ENCODE results near the gene PLK4. TPM values are rescaled to one million over a fixed set of nuclear protein-coding genes. Genes with fewer than 3 reads are reported as not detected.

Gene PLK4
- total and polyA plus RNA-seq, 11 donors: 0.19 to 4.0 (median 0.81) TPM

DNA sequence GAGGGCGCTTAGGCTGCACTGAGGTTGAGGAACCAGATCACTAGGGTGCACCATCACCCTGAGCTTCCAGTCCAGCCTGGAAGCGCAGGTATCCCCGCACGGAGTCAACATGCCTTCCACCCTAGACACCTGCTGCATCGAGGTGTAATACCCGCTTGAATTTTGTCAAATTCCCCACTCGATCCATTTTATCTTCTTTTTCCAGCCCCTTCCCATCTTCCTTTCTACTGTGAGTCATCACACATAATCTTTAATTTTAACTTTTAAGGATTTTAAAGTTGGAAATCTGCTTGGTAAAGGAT lies 821 bp downstream of the PLK4 start:
- peak in 1 of 4 donors; percentile 35 for ATAC-seq
- H3K4me3 ChIP-seq: peak overlapping the region; percentile 56 to 89 (median 77)
- no peak for TF ChIP-seq CTCF (IDR thresholded peaks at IDR 0.05)
- H3K4me1 ChIP-seq: peaks cover 0 to 21% (median 10%) of the 10 kb centered on the region in 12 donors
- DNase-seq: no peak
- intact Hi-C loops (cut with DNase I): loop anchor here in 6 of 10 donors (5.0 to 10.0 kb wide), 5 partner anchors 81 to 99 kb away; partner anchors contain the start of genes ABHD18 (in 4 of the 6), HSPA4L (in 4 of the 6) and MFSD8 (in 4 of the 6)
- H3K9me3 ChIP-seq: no peaks in the 10 kb centered on the region
- no peak overlapping the region for H3K27ac ChIP-seq
- no peaks in the 10 kb centered on the region for H3K27me3 ChIP-seq
- peaks cover 0 to 9% (median 0%) of the 10 kb centered on the region in 9 donors for H3K36me3 ChIP-seq
- 1 to 2% (median 1%) methylated on average over 7 of the region's 7 CpGs for WGBS, 4 donors

GRCh38 chr4:127888559-127888958 lies 7.9 kb downstream of the PLK4 start:
- no peak for ATAC-seq

GRCh38 chr4:127889903-127890302 lies 9.2 kb downstream of the PLK4 start:
- Histone ChIP-seq H3K36me3 (peaks cover 0 to 27% (median 0%) of the 10 kb centered on the region in 9 donors), H3K9me3 (no peaks in the 10 kb centered on the region), H3K4me3 (no peak overlapping the region), H3K27me3 (no peaks in the 10 kb centered on the region), H3K27ac (no peak overlapping the region), H3K4me1 (no peaks in the 10 kb centered on the region)
- intact Hi-C loops (cut with DNase I): loop anchor here in 3 of 10 donors (10.0 kb wide), 2 partner anchors 75 to 105 kb away; partner anchors contain the start of genes ABHD18 (in 3 of the 3), MFSD8 (in 3 of the 3) and HSPA4L (in 2 of the 3)
- 76 to 77% (median 77%) methylated on average over 3 of the region's 3 CpGs for WGBS, 4 donors
- ATAC-seq (no peak), DNase-seq (no peak)
- no peak for TF ChIP-seq POLR2A (IDR thresholded peaks at IDR 0.05)
- TF ChIP-seq CTCF (IDR thresholded peaks at IDR 0.05): no peak

More at GRCh38 chr4:127888559-127888958, 7.9 kb downstream of the PLK4 start:
- 91 to 96% (median 93%) methylated on average over 1 of the region's 1 CpG for WGBS, 4 donors
- H3K4me1 ChIP-seq: no peaks in the 10 kb centered on the region
- TF ChIP-seq POLR2A (IDR thresholded peaks at IDR 0.05) (no peak), CTCF (IDR thresholded peaks at IDR 0.05) (no peak)
- intact Hi-C loops (cut with DNase I): loop anchor here in 3 of 10 donors (10.0 kb wide), 2 partner anchors 76 to 104 kb away; partner anchors contain the start of genes ABHD18 (in 3 of the 3), MFSD8 (in 3 of the 3) and HSPA4L (in 2 of the 3)
- no peaks in the 10 kb centered on the region for H3K27me3 ChIP-seq
- no peak overlapping the region for H3K27ac ChIP-seq
- DNase-seq: no peak
- no peaks in the 10 kb centered on the region for H3K9me3 ChIP-seq
- peaks cover 0 to 20% (median 0%) of the 10 kb centered on the region in 9 donors for H3K36me3 ChIP-seq
- H3K4me3 ChIP-seq: no peak overlapping the region

DNA sequence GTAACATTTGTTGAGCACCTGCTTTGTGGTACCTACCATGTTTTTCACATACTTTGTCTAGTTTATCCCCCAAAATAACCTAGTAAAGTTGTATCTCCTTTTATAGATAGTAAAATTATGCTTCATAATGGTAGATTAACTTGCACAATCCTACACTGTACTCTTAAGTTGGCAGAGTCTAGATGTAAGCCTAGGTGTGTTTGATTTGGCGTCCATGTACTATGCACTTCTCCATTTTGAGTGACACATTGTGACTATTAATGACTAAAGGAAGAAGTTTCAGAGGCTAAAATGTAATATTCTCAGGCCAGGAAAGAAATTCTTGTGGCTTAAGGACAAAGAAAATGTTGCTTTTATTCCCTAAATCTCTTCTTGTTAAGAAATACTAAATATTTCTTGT lies 15.4 kb downstream of the PLK4 start:
- Histone ChIP-seq H3K27me3 (no peaks in the 10 kb centered on the region), H3K36me3 (peaks cover 0 to 27% (median 0%) of the 10 kb centered on the region in 9 donors), H3K9me3 (peaks cover 0 to 7% (median 0%) of the 10 kb centered on the region in 12 donors), H3K4me3 (no peak overlapping the region), H3K27ac (no peak overlapping the region), H3K4me1 (no peaks in the 10 kb centered on the region)
- DNase-seq: no peak
- no peak for ATAC-seq
- intact Hi-C loops (cut with DNase I): no loop called here
- no peak for TF ChIP-seq CTCF (IDR thresholded peaks at IDR 0.05)
- WGBS, 4 donors: 90 to 95% (median 94%) methylated on average over 1 of the region's 1 CpG

Measured in heart left ventricle (tissue), 16 donors.